ENCODE results near the gene CXCL3. TPM values are rescaled to one million over a fixed set of nuclear protein-coding genes. Genes with fewer than 3 reads are reported as not detected.
A peak's percentile ranks its signal among the peaks of the same experiment; 100 is the strongest.

The CXCL3 gene
- polyA plus RNA-seq, 1 donor (not counting 4 experiments of a cell fraction or from before 2014, with no cell fraction given) = 10.8 TPM

- H3K9me1 ChIP-seq (ENCODE audit: control insufficient read depth, extremely low read depth, insufficient read depth, low read length) = no peaks in the 10 kb centered on the region
- no peaks in the 10 kb centered on the region for H3K36me3 ChIP-seq (ENCODE audit: control insufficient read depth in 2 of 2, extremely low read depth in 1 of 2, insufficient read depth in 2 of 2, low read length in 2 of 2)
- FAIRE-seq (no peak), DNase-seq (ENCODE audit: low read depth, low spot score) (no peak)
- H3K27me3 ChIP-seq (ENCODE audit: control insufficient read depth, extremely low read depth, insufficient read depth, low read length) = no peaks in the 10 kb centered on the region
- peaks cover 15% of the 10 kb centered on the region for H3K4me1 ChIP-seq (ENCODE audit: control insufficient read depth, extremely low read depth, insufficient read depth, low read length)
- no peak overlapping the region for H3K27ac ChIP-seq (ENCODE audit: control insufficient read depth, insufficient read depth, low read length)
- no peaks in the 10 kb centered on the region for H3K79me2 ChIP-seq (ENCODE audit: control insufficient read depth, insufficient read depth, low read length)
- TF ChIP-seq EZH2 (IDR thresholded peaks at IDR 0.05; ENCODE audit: low read length) (no peak), CTCF (optimal IDR thresholded peaks at IDR 0.05 in 1 of 3, IDR thresholded peaks at IDR 0.05 in 1 of 3, conservative IDR thresholded peaks at IDR 0.05 in 1 of 3; ENCODE audit: extremely low read depth in 1 of 3, insufficient read depth in 2 of 3, low read length in 3 of 3) (peak in 1 of 3 experiments; percentile 47)
- no peaks in the 10 kb centered on the region for H3K9me3 ChIP-seq (ENCODE audit: control insufficient read depth, low read depth, low read length)
- dilution Hi-C loops (cut with MboI; ENCODE audit: extremely low pct_ligation_motif_present, low sequenced_read_pairs) = no loop called here
- H2AFZ ChIP-seq (ENCODE audit: control insufficient read depth, low read length) = no peak overlapping the region
- H3K4me2 ChIP-seq (ENCODE audit: control insufficient read depth, extremely low read depth, insufficient read depth, low read depth, low read length) = no peak overlapping the region
- no peak overlapping the region for H3K4me3 ChIP-seq (ENCODE audit: control insufficient read depth in 2 of 3, extremely low read depth in 1 of 3, insufficient read depth in 2 of 3, low read depth in 1 of 3, low read length in 3 of 3)
- H3K9ac ChIP-seq (ENCODE audit: control insufficient read depth, extremely low read depth, insufficient read depth, low read length) = no peak overlapping the region
- no peaks in the 10 kb centered on the region for H4K20me1 ChIP-seq (ENCODE audit: control insufficient read depth, extremely low read depth, insufficient read depth, low read length)
Measured at GRCh38 chr4:74042681-74043080, 4.2 kb upstream of the CXCL3 start.

- no peak overlapping the region for H3K9ac ChIP-seq (ENCODE audit: control insufficient read depth, extremely low read depth, insufficient read depth, low read length)
- H3K27me3 ChIP-seq (ENCODE audit: control insufficient read depth, extremely low read depth, insufficient read depth, low read length) = no peaks in the 10 kb centered on the region
- H3K4me3 ChIP-seq (ENCODE audit: control insufficient read depth in 2 of 3, extremely low read depth in 1 of 3, insufficient read depth in 2 of 3, low read depth in 1 of 3, low read length in 3 of 3) = no peak overlapping the region
- dilution Hi-C loops (cut with MboI; ENCODE audit: extremely low pct_ligation_motif_present, low sequenced_read_pairs) = no loop called here
- H3K4me1 ChIP-seq (ENCODE audit: control insufficient read depth, extremely low read depth, insufficient read depth, low read length) = peaks cover 17% of the 10 kb centered on the region
- H3K27ac ChIP-seq (ENCODE audit: control insufficient read depth, insufficient read depth, low read length) = no peak overlapping the region
- no peak overlapping the region for H2AFZ ChIP-seq (ENCODE audit: control insufficient read depth, low read length)
- no peak for FAIRE-seq
- no peak for TF ChIP-seq EZH2 (IDR thresholded peaks at IDR 0.05; ENCODE audit: low read length)
- no peak for TF ChIP-seq CTCF (optimal IDR thresholded peaks at IDR 0.05 in 1 of 3, IDR thresholded peaks at IDR 0.05 in 1 of 3, conservative IDR thresholded peaks at IDR 0.05 in 1 of 3; ENCODE audit: extremely low read depth in 1 of 3, insufficient read depth in 2 of 3, low read length in 3 of 3)
- no peaks in the 10 kb centered on the region for H3K9me3 ChIP-seq (ENCODE audit: control insufficient read depth, low read depth, low read length)
- no peak for DNase-seq (ENCODE audit: low read depth, low spot score)
- no peaks in the 10 kb centered on the region for H3K36me3 ChIP-seq (ENCODE audit: control insufficient read depth in 2 of 2, extremely low read depth in 1 of 2, insufficient read depth in 2 of 2, low read length in 2 of 2)
- H3K79me2 ChIP-seq (ENCODE audit: control insufficient read depth, insufficient read depth, low read length) = no peaks in the 10 kb centered on the region
- H3K9me1 ChIP-seq (ENCODE audit: control insufficient read depth, extremely low read depth, insufficient read depth, low read length) = no peaks in the 10 kb centered on the region
- H3K4me2 ChIP-seq (ENCODE audit: control insufficient read depth, extremely low read depth, insufficient read depth, low read depth, low read length) = no peak overlapping the region
- no peaks in the 10 kb centered on the region for H4K20me1 ChIP-seq (ENCODE audit: control insufficient read depth, extremely low read depth, insufficient read depth, low read length)
Measured at GRCh38 chr4:74041418-74041817, 2.9 kb upstream of the CXCL3 start.

All from keratinocyte (primary cell).